Activated CD4-positive, alpha-beta T cell treated with anti-CD3 and anti-CD28 coated beads for 24 hours (primary cell): ENCODE measurements around the gene BIN2.
"Not testable (repeated sequence)": the region's sequence is repeated elsewhere in the genome, so short reads cannot be mapped to it uniquely, and the experiment has no call there.

Experiments
- DNase-seq, 2 donors: peaks; one replicate each; pipeline ENCODE4 v3.0.0-alpha.2; 2020; ENCODE audit warnings: low read depth in 2 of 2

BIN2 gene

DNA sequence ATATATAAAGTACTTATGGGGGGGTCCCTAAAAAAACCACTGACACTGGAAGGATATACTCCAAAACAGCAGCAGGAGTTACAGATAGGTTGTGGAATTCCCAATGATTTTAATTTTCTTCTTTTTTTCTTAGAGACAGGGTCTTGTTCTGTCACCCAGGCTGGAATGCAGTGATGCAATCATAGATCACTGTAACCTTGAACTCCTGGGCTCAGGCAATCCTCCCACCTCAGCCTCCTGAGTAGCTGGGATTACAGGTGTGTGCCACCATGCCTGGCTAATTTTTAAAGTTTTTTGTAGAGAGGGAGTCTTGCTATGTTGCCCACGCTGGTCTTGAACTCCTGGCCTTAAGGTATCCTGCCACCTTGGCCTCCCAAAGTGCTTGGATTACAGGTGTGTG is 64.4 kb downstream of the BIN2 start:
- not testable (repeated sequence) for DNase-seq

DNA sequence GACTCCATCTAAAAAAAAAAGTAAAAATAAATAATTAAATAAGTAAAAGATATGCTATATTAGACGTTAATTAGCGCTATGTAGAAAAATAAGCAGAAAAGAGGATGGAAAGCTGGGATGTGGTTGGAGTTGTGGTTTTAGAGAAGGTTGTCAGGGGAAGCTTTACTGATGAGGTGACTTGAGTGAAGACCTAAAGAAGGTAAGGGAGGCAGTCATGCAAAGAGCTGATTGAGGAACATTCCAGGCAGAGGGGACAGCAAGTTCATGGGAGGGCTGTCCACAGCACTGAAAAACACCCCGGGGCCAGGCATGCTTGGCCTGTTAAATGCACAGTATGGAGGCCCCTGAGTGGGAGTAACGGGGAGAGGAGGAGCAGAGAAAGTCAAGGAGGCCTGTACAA is 69.4 kb downstream of the BIN2 start:
- DNase-seq = no peak

DNA sequence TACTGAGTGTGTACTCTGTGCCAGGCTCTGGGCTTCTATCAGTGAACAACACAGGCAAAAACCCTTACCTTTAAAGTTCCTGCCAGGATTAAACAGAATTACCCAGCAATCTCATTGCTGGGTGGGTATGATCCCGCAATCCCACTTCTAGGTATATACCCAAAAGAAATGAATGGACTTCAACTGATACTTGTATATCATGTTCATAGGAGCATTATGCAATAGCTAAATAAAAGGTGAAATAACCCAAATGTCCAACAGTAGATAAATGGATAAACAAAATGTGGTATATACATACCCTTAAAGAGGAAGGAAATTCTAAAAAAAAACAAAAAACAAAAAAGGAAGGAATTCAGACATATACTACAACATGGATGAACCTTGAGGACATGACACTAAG is 70.7 kb downstream of the BIN2 start:
- no peak for DNase-seq

GRCh38 chr12:51247523-51248206 is 76.3 kb downstream of the BIN2 start:
- DNase-seq = no peak

DNA sequence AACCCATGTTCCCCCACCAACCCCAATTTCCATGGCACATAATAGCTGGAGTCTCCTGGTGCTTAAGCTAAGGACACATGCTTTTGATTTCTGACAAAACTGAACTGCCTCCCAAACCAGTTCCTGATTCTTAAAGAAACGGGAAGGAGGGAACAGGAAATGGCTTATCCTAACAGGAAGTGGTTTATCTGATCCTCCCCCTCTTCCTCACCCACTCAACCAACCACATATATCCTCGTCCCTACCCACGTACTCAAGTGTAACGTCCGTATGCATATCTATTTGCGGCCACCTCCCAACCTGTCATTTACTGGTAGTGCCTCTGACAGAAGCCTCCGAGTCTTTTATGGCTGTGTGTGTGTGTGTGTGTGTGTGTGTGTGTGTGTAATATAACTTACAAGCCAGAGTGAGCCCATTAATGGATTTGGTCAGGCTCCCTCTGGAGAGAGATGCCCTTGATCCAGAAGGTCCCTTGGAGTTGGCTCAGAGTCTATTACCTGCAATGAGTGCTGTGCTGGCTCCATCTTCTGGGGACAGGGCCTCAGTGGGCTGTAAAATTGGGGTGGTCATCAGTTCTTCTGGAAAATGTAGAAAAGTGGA is 77.6 kb downstream of the BIN2 start:
- DNase-seq = no peak

DNA sequence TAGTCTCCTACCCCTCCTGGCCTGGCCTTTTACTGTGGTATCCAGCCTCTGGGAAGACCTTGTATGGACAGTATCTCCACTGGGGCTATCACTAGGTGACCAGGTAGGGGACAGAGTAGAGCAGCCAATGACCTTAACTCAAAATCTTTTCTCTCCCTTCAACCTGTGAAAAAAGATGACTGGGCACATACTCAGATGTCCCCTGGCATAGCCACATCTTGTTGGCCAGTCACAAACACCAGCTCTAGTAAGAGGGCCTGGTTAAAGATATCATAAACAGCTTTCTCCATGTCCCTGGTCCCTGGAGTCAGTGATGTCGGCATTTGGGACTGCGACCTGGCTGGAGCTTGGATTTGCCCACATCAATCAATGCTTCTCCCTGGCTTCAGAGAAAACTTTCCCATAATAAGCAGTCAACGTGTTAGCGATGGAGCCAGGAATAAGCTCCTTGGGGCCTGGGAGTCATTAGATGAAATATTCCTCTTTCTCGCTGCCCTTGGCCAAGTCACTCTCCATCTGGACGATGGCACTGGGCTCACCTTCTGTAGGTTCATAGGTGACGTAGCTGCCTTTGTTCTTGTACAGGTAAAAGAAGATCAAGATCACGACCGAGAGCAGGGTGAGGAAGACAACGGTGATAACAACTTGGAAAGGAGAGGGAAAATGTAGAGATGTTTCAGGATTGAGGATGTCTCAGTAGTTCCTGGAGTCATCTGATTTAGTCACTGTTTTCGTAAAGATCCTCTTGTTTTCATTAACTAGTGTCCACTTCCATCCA is 78.3 kb downstream of the BIN2 start:
- no peak for DNase-seq

DNA sequence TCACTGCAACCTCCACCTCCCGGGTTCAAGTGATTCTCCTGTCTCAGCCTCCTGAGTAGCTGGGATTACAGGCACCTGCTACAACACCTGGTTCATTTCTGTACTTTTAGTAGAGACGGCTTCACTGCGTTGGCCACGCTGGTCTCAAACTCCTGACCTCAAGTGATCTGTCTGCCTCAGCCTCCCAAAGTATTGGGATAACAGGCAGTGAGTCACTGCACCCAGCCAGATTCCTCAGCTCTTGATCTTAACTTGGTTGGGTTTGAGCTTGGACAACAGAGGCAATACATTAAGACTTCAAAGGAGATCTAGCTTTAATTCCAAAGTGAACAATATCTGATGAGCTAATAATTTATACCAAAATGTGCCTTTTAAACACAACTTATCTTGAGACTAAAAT is 79.7 kb downstream of the BIN2 start:
- DNase-seq = no peak

DNA sequence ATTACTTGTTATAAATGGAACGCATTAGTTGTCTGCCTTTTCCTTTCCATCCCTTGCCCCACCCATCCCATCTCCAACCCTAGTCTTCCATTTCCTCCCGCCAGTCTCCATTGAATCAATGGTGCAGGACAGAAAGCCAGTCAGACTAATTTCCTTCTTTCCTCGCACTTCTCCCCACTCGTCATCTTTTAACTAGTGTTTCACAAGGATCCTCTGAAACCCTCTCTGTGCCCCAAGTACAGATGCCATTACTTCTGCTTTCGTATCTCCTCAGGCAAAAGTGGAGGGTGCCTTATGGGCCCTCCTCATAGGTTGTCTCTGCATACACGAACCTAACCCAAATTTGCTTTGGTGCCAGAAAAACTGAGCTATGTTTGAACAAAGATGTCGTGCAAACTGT is 81.1 kb downstream of the BIN2 start:
- no peak for DNase-seq

- no peak for DNase-seq
These were observed 81.9 kb downstream of the BIN2 start for GRCh38 chr12:51242120-51242519.

DNA sequence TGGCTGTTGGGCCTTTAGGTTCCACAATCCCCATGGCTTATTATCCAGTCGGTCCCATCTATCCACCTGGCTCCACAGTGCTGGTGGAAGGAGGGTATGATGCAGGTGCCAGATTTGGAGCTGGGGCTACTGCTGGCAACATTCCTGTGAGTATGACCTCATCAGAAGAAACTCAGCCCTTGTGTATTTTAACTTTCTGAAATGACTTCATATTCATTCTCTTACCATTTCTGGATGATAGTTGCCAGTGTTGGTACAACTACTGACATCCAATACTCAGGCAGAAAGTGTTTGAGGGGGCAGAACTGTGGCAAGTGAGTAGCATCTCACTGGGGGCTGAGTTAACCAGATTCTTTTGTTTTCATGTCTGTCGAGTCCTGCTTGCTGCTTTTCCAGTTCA is 83.0 kb downstream of the BIN2 start:
- DNase-seq = no peak

GRCh38 chr12:51238510-51239334 is 85.3 kb downstream of the BIN2 start, which contains the start of gene DAZAP2:
DAZAP2 (plus strand) TSS chr12:51238826; CDS start chr12:51238908, 82 bp downstream.
- peak; percentile 91 to 95 for DNase-seq

GRCh38 chr12:51238037-51238509 is 85.9 kb downstream of the BIN2 start:
- DNase-seq = no peak

DNA sequence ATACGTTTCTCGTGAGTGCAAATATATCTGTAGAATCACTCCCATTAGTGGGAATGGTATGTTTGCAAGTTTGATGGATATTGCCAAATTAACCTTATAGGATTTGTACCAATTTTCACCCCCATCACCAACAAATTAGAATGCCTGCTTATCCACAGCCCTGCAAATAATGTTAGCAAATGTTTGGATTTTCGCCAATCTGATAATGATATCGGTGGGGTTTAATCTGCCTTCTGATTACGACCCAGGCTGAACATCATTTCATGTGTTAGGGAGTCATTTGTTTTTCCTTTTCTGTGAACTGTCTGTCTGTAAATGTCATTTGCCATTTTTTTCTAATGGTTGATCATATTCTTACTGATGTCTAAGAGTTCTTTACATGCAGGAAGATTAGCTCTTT is 89.4 kb downstream of the BIN2 start:
- no peak for DNase-seq

GRCh38 chr12:51232642-51233041 is 91.3 kb downstream of the BIN2 start:
- no peak for DNase-seq
